Neural cell (in vitro differentiated cells): ENCODE results near the gene PCBD2.

Experiments
- CTCF ChIP-seq: fragments of 450-650 bp; IDR thresholded peaks from 2 replicates; pipeline ENCODE4 v1.5.1; 2014; ENCODE audit warnings: antibody characterized with exemption, mild to moderate bottlenecking, moderate library complexity; ENCODE audit not compliant: poor library complexity, severe bottlenecking
- EP300 ChIP-seq: fragments of 450-650 bp; conservative IDR thresholded peaks from 2 replicates; pipeline ENCODE4 v1.6.1; 2014; ENCODE audit warnings: antibody characterized with exemption, mild to moderate bottlenecking, moderate library complexity; ENCODE audit not compliant: poor library complexity, severe bottlenecking
- EZH2 ChIP-seq: fragments of 200-600, 300-800 bp; shearing (Covaris generic), sonication (generic); IDR thresholded peaks from 2 replicates; pipeline ENCODE4 v1.6.1; 2014; ENCODE audit warnings: antibody characterized with exemption, low read length, borderline replicate concordance, mild to moderate bottlenecking; ENCODE audit not compliant: insufficient read depth, poor library complexity, severe bottlenecking
- POLR2AphosphoS5 ChIP-seq: IDR thresholded peaks from 2 replicates; pipeline ENCODE4 v1.6.1; 2012
- SMC3 ChIP-seq: fragments of 450-650 bp; conservative IDR thresholded peaks from 2 replicates; pipeline ENCODE4 v1.6.1; 2014; ENCODE audit warnings: antibody characterized with exemption, mild to moderate bottlenecking, moderate library complexity; ENCODE audit not compliant: poor library complexity
- TAF1 ChIP-seq: IDR thresholded peaks from 2 replicates; pipeline ENCODE4 v1.6.1; 2012; ENCODE audit warnings: low read depth
- TF ChIP-seq, protein P1 (sequence below): IDR thresholded peaks from 2 replicates; pipeline ENCODE4 v1.6.1; 2012; ENCODE audit warnings: borderline replicate concordance

GRCh38 chr5:135007305-135007704 is 102.4 kb downstream of the PCBD2 start:
- TF ChIP-seq EZH2 (no peak), CTCF (no peak), EP300 (no peak), TAF1 (no peak), POLR2AphosphoS5 (no peak), SMC3 (no peak)
- TF ChIP-seq, protein P1, sequence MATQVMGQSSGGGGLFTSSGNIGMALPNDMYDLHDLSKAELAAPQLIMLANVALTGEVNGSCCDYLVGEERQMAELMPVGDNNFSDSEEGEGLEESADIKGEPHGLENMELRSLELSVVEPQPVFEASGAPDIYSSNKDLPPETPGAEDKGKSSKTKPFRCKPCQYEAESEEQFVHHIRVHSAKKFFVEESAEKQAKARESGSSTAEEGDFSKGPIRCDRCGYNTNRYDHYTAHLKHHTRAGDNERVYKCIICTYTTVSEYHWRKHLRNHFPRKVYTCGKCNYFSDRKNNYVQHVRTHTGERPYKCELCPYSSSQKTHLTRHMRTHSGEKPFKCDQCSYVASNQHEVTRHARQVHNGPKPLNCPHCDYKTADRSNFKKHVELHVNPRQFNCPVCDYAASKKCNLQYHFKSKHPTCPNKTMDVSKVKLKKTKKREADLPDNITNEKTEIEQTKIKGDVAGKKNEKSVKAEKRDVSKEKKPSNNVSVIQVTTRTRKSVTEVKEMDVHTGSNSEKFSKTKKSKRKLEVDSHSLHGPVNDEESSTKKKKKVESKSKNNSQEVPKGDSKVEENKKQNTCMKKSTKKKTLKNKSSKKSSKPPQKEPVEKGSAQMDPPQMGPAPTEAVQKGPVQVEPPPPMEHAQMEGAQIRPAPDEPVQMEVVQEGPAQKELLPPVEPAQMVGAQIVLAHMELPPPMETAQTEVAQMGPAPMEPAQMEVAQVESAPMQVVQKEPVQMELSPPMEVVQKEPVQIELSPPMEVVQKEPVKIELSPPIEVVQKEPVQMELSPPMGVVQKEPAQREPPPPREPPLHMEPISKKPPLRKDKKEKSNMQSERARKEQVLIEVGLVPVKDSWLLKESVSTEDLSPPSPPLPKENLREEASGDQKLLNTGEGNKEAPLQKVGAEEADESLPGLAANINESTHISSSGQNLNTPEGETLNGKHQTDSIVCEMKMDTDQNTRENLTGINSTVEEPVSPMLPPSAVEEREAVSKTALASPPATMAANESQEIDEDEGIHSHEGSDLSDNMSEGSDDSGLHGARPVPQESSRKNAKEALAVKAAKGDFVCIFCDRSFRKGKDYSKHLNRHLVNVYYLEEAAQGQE = no peak
